Activated CD4-positive, alpha-beta T cell treated with anti-CD3 and anti-CD28 coated beads for 1 hour (primary cell): ENCODE measurements around the gene MAGI1.
"Not testable (repeated sequence)": the region's sequence is repeated elsewhere in the genome, so short reads cannot be mapped to it uniquely, and the experiment has no call there.

Experiments used
- DNase-seq: peaks from one replicate; pipeline ENCODE4 v3.0.0-alpha.2; 2020

The MAGI1 gene

DNA sequence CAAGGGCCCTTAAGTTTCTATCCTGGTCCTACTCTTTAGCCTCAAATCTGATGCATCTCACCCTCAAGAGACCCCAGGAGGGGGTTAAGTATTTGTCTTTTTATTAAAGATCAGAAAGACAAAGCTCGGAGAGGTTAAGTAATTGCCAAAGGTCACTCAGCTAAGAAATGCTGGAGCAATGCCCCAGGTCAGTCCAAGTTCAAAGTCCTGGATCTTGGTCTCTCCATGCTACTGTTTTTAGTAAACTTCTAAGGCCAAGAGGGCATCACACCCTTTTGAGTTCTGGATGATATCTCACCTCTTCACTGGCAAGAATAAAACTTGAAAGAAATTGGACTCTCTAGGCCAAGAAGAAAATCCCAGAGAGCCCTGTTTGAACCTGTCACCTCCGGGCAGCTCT lies 488.6 kb downstream of the MAGI1 start:
- no peak for DNase-seq

DNA sequence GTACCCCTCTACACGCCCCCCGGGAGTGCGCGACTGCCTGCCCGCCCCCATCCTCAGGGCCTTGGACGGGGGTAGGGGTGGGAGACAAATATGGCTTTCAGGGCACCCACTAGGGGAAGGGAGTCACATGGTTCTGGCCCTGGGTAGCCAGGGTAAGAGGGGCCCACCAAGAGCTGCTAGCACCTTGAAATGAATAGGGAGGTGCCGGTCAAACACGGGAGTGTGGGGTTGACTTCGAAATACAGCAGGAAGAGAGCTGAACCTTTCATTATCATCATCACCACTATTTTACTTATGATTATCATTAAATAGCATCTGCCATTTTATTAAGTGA lies 489.1 kb downstream of the MAGI1 start:
- no peak for DNase-seq

- no peak for DNase-seq
Observed at GRCh38 chr3:65548848-65549625, 489.7 kb downstream of the MAGI1 start.

GRCh38 chr3:65545429-65545828 lies 493.3 kb downstream of the MAGI1 start:
- DNase-seq: no peak

DNA sequence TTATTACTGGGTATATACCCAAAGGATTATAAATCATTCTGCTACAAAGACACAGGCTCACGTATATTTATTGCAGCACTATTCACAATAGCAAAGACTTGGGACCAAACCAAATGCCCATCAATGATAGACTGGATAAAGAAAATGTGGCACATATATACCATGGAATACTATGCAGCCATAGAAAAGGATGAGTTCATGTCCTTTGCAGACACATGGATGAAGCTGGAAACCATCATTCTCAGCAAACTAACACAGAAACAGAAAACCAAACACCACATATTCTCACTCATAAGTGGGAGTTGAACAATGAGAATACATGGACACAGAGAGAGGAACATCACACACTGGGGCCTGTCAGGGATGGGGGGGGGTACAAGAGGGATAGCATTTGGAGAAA lies 495.3 kb downstream of the MAGI1 start:
- not testable (repeated sequence) for DNase-seq

DNA sequence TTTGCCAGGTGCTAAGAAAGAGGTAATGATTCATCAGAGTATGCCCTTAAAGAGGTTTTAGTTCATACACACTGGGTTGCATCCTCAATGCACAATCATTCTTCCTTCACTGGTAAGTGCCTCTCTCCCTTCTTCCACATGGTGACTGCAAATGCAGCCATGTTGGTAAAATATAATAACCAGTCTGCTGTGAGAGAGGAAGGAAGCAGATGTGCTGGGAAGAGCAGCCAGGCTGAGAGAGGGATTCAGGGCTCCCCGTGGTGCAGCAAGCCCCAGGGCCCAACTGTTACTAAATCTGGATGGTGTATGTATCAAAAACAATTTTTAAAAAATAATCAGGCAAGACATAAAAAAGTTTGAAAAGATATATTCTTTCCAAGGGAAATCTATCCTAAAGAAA lies 498.1 kb downstream of the MAGI1 start:
- DNase-seq: no peak

DNA sequence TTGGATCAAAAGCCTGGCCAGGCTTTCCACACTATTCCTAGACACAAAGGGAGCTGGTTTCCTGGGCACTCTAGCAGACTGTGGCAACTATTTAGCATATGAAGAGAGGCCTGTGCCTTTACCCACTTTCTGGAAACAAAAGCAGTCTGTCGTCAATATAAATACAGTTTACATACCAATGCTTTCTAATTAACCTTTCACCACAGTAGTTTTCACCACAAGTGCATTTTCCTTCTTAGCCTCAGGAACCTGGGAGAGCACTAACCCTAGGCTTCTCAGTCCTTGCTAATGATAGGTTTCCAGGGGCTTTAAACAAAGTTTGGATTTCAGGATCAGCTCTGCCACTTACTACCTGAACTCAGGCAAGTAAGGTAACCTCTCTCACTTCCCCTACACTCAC lies 499.1 kb downstream of the MAGI1 start:
- DNase-seq: no peak

- DNase-seq: no peak
Observed at GRCh38 chr3:65538101-65538500, 500.6 kb downstream of the MAGI1 start.

DNA sequence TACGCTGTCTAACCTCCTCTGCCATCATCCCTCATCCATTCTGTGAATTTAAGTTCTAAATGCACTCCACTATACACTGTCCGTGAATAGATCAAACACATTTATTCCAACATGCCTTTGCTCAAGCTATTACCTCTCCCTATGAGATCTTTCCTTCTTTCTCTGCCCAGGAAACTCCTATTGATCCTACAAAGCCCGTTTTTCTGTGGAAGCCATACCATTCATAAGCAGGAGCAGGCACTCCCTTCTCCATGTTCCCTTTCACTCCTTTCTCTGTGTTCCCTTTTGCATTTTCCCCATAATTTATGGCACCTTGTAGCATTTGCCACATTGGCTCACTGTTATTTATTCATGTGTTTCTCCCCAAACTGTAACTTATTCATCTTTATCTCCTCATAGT lies 501.6 kb downstream of the MAGI1 start:
- no peak for DNase-seq

DNA sequence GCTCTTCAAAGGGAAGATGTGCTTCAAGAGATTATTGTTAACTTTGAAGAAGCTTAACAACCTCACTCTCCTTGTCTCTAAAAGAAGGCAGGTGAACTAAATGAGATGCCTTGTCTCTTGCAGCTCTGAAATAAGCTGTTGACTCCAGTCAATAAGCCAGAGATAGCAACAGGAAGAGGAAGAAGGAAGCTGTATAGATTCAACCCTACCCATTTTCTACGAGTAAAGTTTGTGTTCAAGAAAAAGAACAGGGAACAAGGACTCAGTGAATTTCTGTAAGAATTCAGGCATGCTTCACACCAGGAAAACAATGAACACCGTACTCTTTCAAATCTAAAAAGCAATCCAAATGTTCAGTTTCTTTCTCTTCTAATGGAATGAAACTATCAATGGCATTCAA lies 503.5 kb downstream of the MAGI1 start:
- DNase-seq: no peak

DNA sequence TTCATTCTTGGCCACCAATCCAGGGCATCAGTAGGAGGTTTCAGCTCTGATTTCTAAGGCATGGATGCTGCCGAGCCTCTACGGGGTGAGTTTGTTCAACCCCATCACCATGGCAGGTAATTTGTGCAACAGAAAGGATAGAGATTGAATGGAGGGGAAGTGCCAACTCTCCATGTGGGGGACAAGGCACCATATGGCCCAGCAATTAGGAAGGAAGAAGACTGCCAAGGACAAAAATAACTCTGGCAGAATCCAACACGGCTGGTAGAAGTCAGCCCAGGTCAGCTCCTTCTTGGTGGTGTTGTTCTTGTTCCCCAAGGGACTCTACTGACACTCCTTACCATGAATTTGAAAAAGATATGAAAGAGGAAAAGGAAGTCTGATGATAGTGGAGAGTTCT lies 503.9 kb downstream of the MAGI1 start:
- DNase-seq: no peak

GRCh38 chr3:65532749-65533148 lies 506.0 kb downstream of the MAGI1 start:
- no peak for DNase-seq

GRCh38 chr3:65532215-65532614 lies 506.5 kb downstream of the MAGI1 start:
- no peak for DNase-seq

- no peak for DNase-seq
Observed at GRCh38 chr3:65531499-65531898, 507.2 kb downstream of the MAGI1 start.

GRCh38 chr3:65526656-65527055 lies 512.1 kb downstream of the MAGI1 start:
- DNase-seq: no peak

- no peak for DNase-seq
Observed at GRCh38 chr3:65524584-65524983, 514.1 kb downstream of the MAGI1 start.

GRCh38 chr3:65523878-65524277 lies 514.8 kb downstream of the MAGI1 start:
- DNase-seq: no peak

DNA sequence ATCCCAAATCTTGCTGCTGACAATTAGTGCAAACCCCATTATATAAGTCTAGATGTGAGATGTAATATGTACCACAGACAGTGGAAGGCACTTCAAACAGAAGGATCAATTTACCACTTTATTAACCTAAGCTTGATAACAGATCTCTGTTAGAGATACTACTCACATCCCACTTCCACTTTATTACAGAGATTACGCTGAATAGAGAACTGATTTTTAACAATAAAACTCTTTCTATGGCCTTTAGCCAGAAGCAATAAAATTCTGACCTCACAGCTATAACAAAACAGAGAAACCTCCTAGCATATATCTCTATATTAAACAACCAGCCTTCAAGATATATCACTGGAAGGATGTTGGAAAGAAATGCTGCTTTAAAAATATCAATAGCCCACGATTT lies 517.7 kb downstream of the MAGI1 start:
- no peak for DNase-seq

DNA sequence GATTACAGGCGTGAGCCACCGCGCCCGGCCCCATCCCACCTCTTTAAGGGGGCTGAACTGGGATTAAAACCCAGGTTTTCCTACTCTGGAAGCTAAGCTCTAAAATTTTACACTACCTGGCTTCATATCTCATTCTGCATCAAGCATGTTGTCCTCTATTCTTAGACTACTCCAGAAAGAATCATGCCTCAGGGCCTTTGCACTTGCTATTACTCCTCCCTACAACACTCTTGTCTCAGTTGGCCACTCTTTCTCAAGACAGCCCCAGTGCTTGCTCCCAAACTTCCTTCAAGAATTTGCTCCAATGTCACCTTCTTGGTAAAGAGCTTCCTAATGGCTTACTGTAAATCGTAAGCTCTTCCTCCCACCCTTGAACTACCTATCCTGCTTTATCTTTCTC lies 521.7 kb downstream of the MAGI1 start:
- no peak for DNase-seq

DNA sequence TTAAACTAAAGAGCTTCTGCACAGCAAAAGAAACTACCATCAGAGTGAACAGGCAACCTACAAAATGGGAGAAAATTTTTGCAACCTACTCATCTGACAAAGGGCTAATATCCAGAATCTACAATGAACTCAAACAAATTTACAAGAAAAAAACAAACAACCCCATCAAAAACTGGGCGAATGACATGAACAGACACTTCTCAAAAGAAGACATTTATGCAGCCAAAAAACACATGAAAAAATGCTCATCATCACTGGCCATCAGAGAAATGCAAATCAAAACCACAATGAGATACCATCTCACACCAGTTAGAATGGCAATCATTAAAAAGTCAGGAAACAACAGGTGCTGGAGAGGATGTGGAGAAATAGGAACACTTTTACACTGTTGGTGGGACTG lies 524.4 kb downstream of the MAGI1 start:
- not testable (repeated sequence) for DNase-seq

GRCh38 chr3:65509423-65509794 lies 529.3 kb downstream of the MAGI1 start:
- not testable (repeated sequence) for DNase-seq

DNA sequence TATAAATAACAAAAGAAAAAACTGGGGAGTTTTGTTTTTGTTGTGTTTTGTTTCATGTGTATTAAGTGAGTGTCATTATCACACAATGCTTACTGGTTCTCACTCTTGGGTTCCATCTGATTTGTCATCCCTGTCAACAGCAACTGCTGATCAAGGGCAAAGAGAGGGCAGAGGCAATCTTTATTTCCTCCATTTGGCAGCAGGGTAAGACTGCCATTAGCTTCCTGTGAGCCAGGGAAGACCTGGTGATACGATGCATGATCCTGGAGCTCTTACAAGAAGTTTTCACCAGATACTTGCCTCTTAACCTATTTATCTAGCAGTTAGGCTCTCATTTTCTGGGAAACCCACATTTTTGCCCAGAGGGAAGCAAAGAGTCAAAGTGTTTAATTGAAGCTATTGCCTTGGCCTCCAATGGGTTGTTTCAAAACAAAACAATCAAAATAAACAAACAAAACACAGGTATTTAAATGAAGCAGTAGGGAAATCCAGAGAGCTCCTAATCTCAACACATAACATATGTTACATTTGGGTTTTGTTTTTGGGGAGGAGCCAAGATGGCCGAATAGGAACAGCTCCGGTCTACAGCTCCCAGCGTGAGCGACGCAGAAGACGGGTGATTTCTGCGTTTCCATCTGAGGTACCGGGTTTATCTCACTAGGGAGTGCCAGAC lies 529.8 kb downstream of the MAGI1 start:
- no peak for DNase-seq

DNA sequence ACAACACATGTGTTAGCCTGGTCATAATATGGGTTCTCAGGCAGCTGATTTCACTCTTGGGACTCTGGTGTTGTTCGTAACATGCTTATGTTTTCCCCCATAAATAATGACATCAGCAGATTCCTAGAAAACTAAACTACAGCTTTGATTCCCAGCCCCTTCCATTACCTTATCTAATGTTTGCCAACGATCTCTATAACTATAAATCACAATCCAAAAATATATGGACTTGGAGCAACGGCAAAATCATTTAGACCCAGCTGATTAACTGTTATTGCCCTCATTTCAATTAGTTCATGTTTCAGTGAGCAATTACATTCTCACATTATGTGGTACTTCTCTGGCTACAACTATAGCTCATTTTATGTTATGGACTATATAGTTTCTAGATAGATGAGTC lies 531.3 kb downstream of the MAGI1 start:
- DNase-seq: no peak

DNA sequence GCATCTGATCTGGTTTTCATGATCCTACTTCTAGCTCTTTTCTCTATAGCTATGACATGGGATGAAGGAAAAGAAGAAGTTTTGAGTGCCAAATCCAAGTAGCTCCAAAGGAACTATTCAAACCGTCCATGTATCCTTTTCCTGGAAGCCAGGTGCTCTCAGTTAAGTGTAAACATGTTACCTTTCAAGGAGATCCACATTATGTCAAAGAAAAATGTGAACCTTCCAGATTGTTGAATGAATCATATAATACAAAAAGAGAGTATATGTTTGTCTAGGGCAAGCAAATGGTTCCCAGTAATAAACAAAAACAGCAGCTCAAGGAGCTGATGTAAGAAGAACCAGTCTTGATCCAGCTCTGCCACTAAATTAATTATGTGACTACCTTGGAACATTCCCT lies 534.9 kb downstream of the MAGI1 start:
- no peak for DNase-seq

DNA sequence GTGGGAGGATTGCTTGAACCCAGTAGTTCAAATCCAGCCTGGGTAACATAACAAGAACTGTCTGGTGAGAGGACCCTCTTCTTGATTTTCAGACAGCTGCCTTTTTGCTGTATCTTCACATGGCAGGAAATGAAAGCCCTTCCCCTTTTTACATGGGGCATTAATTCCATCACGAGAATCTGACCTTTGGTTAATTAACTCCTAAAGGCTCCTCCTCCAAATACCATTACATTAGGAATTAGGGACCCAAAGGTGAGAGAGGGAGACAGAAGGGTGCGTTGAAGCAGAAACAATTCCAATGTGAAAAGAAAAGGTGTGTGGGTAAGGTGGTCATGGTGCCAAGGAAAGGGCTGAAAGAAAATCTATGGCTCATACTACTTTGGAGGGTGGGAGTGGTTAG lies 536.2 kb downstream of the MAGI1 start:
- no peak for DNase-seq
